HCEC 1CT (cell line): ENCODE results near the gene EPB41L3.

Source experiments
- DNase-seq: peaks from one replicate; pipeline ENCODE4 v3.0.0-alpha.2; 2017

EPB41L3 gene

GRCh38 chr18:5397102-5397501 lies 146.7 kb downstream of the EPB41L3 start:
- DNase-seq, result no peak

GRCh38 chr18:5395860-5396448 lies 147.8 kb downstream of the EPB41L3 start:
- no peak for DNase-seq

GRCh38 chr18:5393779-5394178 lies 150.0 kb downstream of the EPB41L3 start:
- DNase-seq, result no peak

GRCh38 chr18:5391409-5391808 lies 152.4 kb downstream of the EPB41L3 start:
- no peak for DNase-seq

GRCh38 chr18:5389356-5389755 lies 154.4 kb downstream of the EPB41L3 start:
- DNase-seq, result no peak

- no peak for DNase-seq
Observed at GRCh38 chr18:5388896-5389295, 154.9 kb downstream of the EPB41L3 start.

GRCh38 chr18:5380586-5380985 lies 163.2 kb downstream of the EPB41L3 start:
- DNase-seq, result no peak

GRCh38 chr18:5376986-5377385 lies 166.8 kb downstream of the EPB41L3 start:
- DNase-seq, result no peak

- DNase-seq, result no peak
Observed at GRCh38 chr18:5370332-5370731, 173.5 kb downstream of the EPB41L3 start.

- DNase-seq, result no peak
Observed at GRCh38 chr18:5369513-5369912, 174.3 kb downstream of the EPB41L3 start.

- no peak for DNase-seq
Observed at GRCh38 chr18:5365443-5365842, 178.4 kb downstream of the EPB41L3 start.

- no peak for DNase-seq
Observed at GRCh38 chr18:5350636-5351035, 193.2 kb downstream of the EPB41L3 start.
